Loucy (cell line): ENCODE data around the gene AXDND1.

Experiments used
- CTCF ChIP-seq: fragments of 200-600 bp; sonication (generic); conservative IDR thresholded peaks from 2 replicates; pipeline ENCODE4 v1.5.1; 2014; ENCODE audit warnings: mild to moderate bottlenecking, antibody characterized with exemption, low read length
- EZH2phosphoT487 ChIP-seq: fragments of 200-600 bp; IDR thresholded peaks from 2 replicates; pipeline ENCODE4 v1.6.1; 2018; ENCODE audit warnings: antibody characterized with exemption, mild to moderate bottlenecking, moderate library complexity, borderline replicate concordance

- TF ChIP-seq CTCF = no peak
- no peak for TF ChIP-seq EZH2phosphoT487
Observed at GRCh38 chr1:179325836-179326235, 39.9 kb upstream of the AXDND1 start.
